Fibroblast of lung (primary cell): ENCODE results near the gene XCL2.
A peak's percentile ranks its signal among the peaks of the same experiment; 100 is the strongest.
"Not testable (repeated sequence)": the region's sequence is repeated elsewhere in the genome, so short reads cannot be mapped to it uniquely, and the experiment has no call there.

Experiments used
- EZH2 ChIP-seq: IDR thresholded peaks from 2 replicates; pipeline ENCODE4 v1.5.1; 2012; ENCODE audit warnings: low read length, control low read depth, mild to moderate bottlenecking; ENCODE audit errors: missing control alignments
- TF ChIP-seq, protein P1 (sequence below), 2 donors: IDR thresholded peaks in 1 of 2; conservative IDR thresholded peaks in 1 of 2; 1 replicate in 1 of 2; 2 replicates in 1 of 2; pipeline ENCODE4 v1.5.1; 2011 to 2012; ENCODE audit warnings: low read length in 2 of 2, control low read depth in 1 of 2, inconsistent platforms in 1 of 2, low read depth in 1 of 2, mild to moderate bottlenecking in 1 of 2

DNA sequence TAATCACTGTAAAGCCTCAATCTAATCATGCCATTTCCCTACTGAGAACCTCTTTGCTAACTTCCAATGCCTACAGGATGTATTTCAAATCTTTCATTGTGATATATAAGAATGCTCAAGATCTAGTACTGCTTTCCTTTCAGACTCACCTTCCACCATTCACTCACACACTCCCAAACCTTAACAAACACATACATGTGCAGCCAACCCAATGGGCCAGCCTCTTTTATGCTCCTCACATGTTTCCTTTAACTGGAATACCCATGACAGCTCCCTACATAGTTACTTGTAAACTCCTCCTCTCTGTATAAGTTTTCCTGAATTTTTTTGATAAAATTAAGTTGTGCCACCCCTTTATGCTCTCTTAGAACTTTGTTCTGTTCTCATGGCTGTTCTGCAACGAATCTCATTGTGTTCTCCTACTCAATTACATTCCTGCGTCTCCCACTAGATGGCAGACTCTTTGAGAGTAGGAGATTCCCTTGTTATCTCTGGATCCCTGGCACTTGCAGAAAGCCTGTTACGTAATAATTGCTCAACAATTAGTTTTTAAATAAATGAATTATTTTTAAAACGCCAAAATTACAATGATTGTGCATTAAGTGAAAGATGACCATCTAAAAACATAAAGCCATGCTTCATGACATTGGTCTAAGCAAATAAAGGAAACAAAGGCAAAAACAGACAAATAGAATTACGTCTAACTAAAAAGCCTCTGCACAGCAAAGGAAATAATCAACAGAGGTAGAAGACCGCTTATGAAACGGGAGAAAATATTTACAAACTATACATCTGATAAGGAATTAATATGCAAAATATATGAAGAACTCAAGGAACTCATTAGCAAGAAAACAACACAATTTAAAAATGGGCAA lies 2.1 kb upstream of the XCL2 start:
- TF ChIP-seq, protein P1, sequence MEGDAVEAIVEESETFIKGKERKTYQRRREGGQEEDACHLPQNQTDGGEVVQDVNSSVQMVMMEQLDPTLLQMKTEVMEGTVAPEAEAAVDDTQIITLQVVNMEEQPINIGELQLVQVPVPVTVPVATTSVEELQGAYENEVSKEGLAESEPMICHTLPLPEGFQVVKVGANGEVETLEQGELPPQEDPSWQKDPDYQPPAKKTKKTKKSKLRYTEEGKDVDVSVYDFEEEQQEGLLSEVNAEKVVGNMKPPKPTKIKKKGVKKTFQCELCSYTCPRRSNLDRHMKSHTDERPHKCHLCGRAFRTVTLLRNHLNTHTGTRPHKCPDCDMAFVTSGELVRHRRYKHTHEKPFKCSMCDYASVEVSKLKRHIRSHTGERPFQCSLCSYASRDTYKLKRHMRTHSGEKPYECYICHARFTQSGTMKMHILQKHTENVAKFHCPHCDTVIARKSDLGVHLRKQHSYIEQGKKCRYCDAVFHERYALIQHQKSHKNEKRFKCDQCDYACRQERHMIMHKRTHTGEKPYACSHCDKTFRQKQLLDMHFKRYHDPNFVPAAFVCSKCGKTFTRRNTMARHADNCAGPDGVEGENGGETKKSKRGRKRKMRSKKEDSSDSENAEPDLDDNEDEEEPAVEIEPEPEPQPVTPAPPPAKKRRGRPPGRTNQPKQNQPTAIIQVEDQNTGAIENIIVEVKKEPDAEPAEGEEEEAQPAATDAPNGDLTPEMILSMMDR (conservative IDR thresholded peaks at IDR 0.05 in 1 of 2, IDR thresholded peaks at IDR 0.05 in 1 of 2; ENCODE audit: low read depth in 1 of 2, low read length in 2 of 2) = peak; percentile 35 to 49
- not testable (repeated sequence) for TF ChIP-seq EZH2
